Measurements from ENCODE around the gene ZNF398.

Gene ZNF398

GRCh38 chr7:149199234-149199995, 52.2 kb downstream of the ZNF398 start:
- no peak overlapping the region for H3K4me3 ChIP-seq (ENCODE audit: low read depth, low read length)
- no peak for TF ChIP-seq CTCF (IDR thresholded peaks at IDR 0.05; ENCODE audit: low read depth, low read length, missing control alignments)
- in situ Hi-C loops (cut with HindIII; ENCODE audit: low sequenced_read_pairs), result no loop called here
- no peak for DNase-seq (ENCODE audit: low read depth)

GRCh38 chr7:149202831-149203231, 55.6 kb downstream of the ZNF398 start:
- TF ChIP-seq CTCF (IDR thresholded peaks at IDR 0.05; ENCODE audit: low read depth, low read length, missing control alignments), result no peak
- DNase-seq (ENCODE audit: low read depth), result no peak
- in situ Hi-C loops (cut with HindIII; ENCODE audit: low sequenced_read_pairs), result no loop called here
- H3K4me3 ChIP-seq (ENCODE audit: low read depth, low read length), result no peak overlapping the region

- DNase-seq (ENCODE audit: low read depth), result no peak
- in situ Hi-C loops (cut with HindIII; ENCODE audit: low sequenced_read_pairs), result no loop called here
- no peak for TF ChIP-seq CTCF (IDR thresholded peaks at IDR 0.05; ENCODE audit: low read depth, low read length, missing control alignments)
- no peak overlapping the region for H3K4me3 ChIP-seq (ENCODE audit: low read depth, low read length)
Measured at GRCh38 chr7:149205690-149206381, 58.6 kb downstream of the ZNF398 start.

- no peak for TF ChIP-seq CTCF (IDR thresholded peaks at IDR 0.05; ENCODE audit: low read depth, low read length, missing control alignments)
Measured at GRCh38 chr7:149207324-149208035, 60.2 kb downstream of the ZNF398 start.

GRCh38 chr7:149209518-149210269, 62.4 kb downstream of the ZNF398 start:
- in situ Hi-C loops (cut with HindIII; ENCODE audit: low sequenced_read_pairs), result no loop called here
- no peak overlapping the region for H3K4me3 ChIP-seq (ENCODE audit: low read depth, low read length)
- DNase-seq (ENCODE audit: low read depth), result no peak

More at GRCh38 chr7:149207324-149208035, 60.2 kb downstream of the ZNF398 start:
- H3K4me3 ChIP-seq (ENCODE audit: low read depth, low read length), result no peak overlapping the region
- in situ Hi-C loops (cut with HindIII; ENCODE audit: low sequenced_read_pairs), result no loop called here
- no peak for DNase-seq (ENCODE audit: low read depth)

More at GRCh38 chr7:149209518-149210269, 62.4 kb downstream of the ZNF398 start:
- peak; percentile 70 for TF ChIP-seq CTCF (IDR thresholded peaks at IDR 0.05; ENCODE audit: low read depth, low read length, missing control alignments)

All from astrocyte of the cerebellum (primary cell).